ENCODE results near the gene TSHZ2. TPM values are rescaled to one million over a fixed set of nuclear protein-coding genes. Genes with fewer than 3 reads are reported as not detected.

Gene TSHZ2
- total and polyA plus RNA-seq, 9 of the 15 experiments (the other 6 are each of a cell fraction or from before 2014, with no cell fraction given) = 0.03 to 0.20 (median 0.05) TPM; not detected in 4

DNA sequence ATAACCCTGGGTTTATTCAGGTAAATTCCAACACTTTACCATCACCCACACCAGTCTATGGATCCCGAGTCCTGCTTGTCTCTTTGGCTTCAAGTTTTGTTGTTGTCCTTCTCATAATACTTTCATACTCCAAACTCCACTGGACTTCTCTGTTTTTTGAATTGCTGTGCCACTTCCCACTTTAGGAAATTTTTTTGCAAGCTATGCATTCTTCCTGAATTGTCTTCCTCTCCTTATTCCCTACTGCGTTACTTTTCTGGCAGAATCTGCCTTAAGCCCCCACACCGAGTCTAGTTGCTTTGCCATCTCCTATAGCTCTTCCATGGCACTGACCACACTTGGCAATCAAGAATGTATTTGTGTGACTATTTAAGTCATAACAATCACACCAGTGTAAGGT is 96.1 kb downstream of the TSHZ2 start (continued):
- no peak for TF ChIP-seq ESRRA (IDR thresholded peaks at IDR 0.05; ENCODE audit: borderline replicate concordance, low read depth)
- TF ChIP-seq HBP1 (CRISPR knock-in tag; IDR thresholded peaks at IDR 0.05) = no peak
- TF ChIP-seq PTTG1 (tag; IDR thresholded peaks at IDR 0.05; ENCODE audit: low read depth) = no peak
- TF ChIP-seq EWSR1 (IDR thresholded peaks at IDR 0.05; ENCODE audit: borderline replicate concordance, low read depth, partially characterized antibody) = no peak

DNA sequence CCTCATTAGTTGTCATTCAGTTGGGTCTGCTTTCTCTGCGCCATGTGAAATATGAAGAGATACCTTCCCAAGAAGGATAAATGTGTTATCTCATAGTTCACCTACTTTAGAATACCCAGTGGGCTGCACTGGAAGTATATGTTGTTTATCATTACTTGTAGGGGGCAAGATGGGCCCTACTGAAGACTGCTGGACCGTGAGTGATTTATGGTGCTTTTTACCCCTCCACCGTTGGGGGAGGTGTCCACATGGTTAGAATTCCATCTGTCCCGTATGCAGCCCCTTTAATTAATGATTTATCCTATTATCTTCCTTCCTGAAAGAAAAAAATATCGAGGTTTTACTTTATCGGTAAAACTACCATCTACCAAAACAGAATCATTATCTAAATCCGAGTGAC is 97.0 kb downstream of the TSHZ2 start:
- peaks cover 8 to 30% of the 10 kb centered on the region in 2 experiments; a peak in 3 of 5 replicates for H3K27me3 ChIP-seq (ENCODE audit: control insufficient read depth in 2 of 2, insufficient read depth in 2 of 2, low read length in 2 of 2)
- H3K79me2 ChIP-seq (ENCODE audit: control insufficient read depth, insufficient read depth, low read length) = no peaks in the 10 kb centered on the region
- FAIRE-seq (no peak), ATAC-seq (no peak), DNase-seq (ENCODE audit: extremely low read depth in 1 of 4, low spot score in 3 of 4) (no peak)
- H3K36me3 ChIP-seq (ENCODE audit: control insufficient read depth, insufficient read depth, low read length) = no peaks in the 10 kb centered on the region
- H3K9ac ChIP-seq (ENCODE audit: insufficient read depth in 1 of 2, low read depth in 2 of 2, low read length in 2 of 2) = no peak overlapping the region
- WGBS (ENCODE audit: insufficient coverage, low coverage, missing lambda C conversion rate) = 2% methylated on average over 7 of the region's 7 CpGs
- CTCF ChIA-PET (ENCODE audit: low intra/inter-chr PET ratio) = no interaction called here
- H4K20me1 ChIP-seq (replicated peaks; ENCODE audit: control insufficient read depth, insufficient read depth, low read length) = no peaks in the 10 kb centered on the region
- no peak overlapping the region for H3K4me2 ChIP-seq (ENCODE audit: insufficient read depth, low read length)
- no peak overlapping the region for H3K4me3 ChIP-seq
- no peak overlapping the region for H2AFZ ChIP-seq (ENCODE audit: low read depth, low read length)
- H3K4me1 ChIP-seq (replicated peaks in 1 of 2; ENCODE audit: control insufficient read depth in 2 of 2, insufficient read depth in 2 of 2, low read length in 2 of 2) = no peaks in the 10 kb centered on the region
- no peaks in the 10 kb centered on the region for H3K9me3 ChIP-seq (replicated peaks; ENCODE audit: control insufficient read depth, insufficient read depth, low read depth, low read length)
- BruUV-seq (replicated peaks) = no TSS peak
- no peaks in the 10 kb centered on the region for H3K9me1 ChIP-seq (ENCODE audit: control insufficient read depth, insufficient read depth, low read length)
- intact Hi-C loops (cut with micrococcal nuclease) = no loop called here
- H3K27ac ChIP-seq (ENCODE audit: extremely low read depth, low read depth, low read length) = no peak overlapping the region
- in situ Hi-C loops (cut with MboI) = no loop called here
- TF ChIP-seq CHD1 (IDR thresholded peaks at IDR 0.05; ENCODE audit: low read length) (no peak), ZNF274 (IDR thresholded peaks at IDR 0.05; ENCODE audit: borderline replicate concordance, low read depth, low read length) (no peak)
- POLR2A ChIA-PET = no interaction called here
